GM13976 (cell line): ENCODE results near the gene IGFBP4.

Source experiments
- DNase-seq: peaks from one replicate; pipeline ENCODE4 v3.0.0; 2012; ENCODE audit warnings: low spot score
- CTCF ChIP-seq: IDR thresholded peaks from 2 replicates; pipeline ENCODE4 v1.5.1; 2012; ENCODE audit warnings: borderline replicate concordance, mild to moderate bottlenecking; ENCODE audit not compliant: insufficient read depth; ENCODE audit errors: extremely low read depth, missing control alignments, control extremely low read depth
- in situ Hi-C: fragments of 300-500 bp; cut with MboI; formaldehyde crosslinking; loops from one replicate; pipeline ENCODE4 v1.12.0; 2022; ENCODE audit warnings: low sequenced_read_pairs, mixed read lengths, inconsistent platforms; ENCODE audit not compliant: unreplicated experiment

The IGFBP4 gene

DNA sequence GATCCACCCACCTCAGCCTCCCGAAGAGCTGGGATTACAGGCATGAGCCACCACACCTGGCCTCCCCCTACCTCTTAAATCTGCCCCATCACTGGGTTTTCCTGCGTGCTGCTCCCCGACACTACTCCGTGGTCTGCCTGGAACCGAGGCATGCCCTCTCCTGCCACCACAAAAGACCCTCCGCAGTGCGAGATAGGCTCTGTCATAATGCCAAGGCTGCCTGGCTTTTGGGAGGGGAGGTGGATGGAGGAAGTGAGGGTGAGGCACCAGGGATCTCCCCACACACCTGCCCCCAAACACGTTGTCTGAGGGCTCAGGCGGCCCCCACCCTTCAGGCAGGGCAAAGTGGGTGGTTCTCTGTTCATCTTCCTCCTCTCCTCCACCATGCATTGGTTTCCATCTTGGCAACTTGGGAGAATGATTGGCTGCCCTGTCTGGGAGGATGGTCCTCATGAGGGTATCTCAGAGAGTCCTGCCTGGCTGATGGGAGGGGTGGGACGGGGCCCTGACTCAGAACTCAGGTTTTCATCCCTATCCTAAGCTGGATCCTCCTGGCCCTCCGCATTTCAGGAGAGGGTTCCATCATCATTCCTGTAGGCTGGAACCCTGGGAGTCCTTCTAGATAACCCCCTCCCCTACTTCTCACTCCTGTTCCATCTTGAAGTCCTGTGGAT, 23.2 kb downstream of the IGFBP4 start:
- in situ Hi-C loops, result no loop called here
- TF ChIP-seq CTCF, result no peak
- DNase-seq, result no peak

DNA sequence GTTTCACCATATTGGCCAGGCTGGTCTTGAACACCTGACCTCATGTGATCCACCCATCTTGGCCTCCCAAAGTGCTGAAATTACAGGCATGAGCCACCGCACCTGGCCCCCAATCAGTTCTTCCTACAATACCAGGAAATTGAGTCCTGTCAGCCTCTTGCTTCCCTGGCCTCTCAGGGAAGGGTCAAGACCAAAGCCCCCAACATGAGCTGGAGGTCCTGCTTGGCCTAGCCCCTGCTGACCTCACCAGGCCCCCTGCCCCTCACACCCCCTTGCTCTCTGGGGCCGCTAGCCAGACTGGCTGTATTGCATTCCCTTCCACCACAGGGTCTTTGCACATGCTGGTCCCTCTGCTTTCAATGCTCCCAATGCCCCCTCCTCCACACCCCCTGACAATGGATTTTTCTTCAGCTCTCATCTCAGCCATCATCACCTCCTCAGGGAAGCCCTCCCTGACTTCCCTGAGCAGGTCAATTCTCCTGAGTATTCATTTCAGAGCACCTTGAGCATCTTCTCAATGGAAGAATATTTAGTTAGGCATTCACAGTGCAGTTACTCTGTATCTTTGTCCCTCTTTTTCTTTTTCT, 24.1 kb downstream of the IGFBP4 start:
- DNase-seq, result no peak
- no peak for TF ChIP-seq CTCF
- in situ Hi-C loops, result no loop called here

- TF ChIP-seq CTCF, result no peak
- DNase-seq, result no peak
- in situ Hi-C loops, result no loop called here
Observed at GRCh38 chr17:40468560-40468959, 25.3 kb downstream of the IGFBP4 start.

- TF ChIP-seq CTCF, result no peak
- in situ Hi-C loops, result no loop called here
- DNase-seq, result no peak
Observed at GRCh38 chr17:40469805-40470675, 26.8 kb downstream of the IGFBP4 start.

- in situ Hi-C loops, result no loop called here
- DNase-seq, result no peak
- TF ChIP-seq CTCF, result no peak
Observed at GRCh38 chr17:40470932-40471828, 27.9 kb downstream of the IGFBP4 start.
